Stomach (tissue), 9 donors: Measurements from ENCODE around the gene PBXIP1. TPM values are rescaled to one million over a fixed set of nuclear protein-coding genes. Genes with fewer than 3 reads are reported as not detected.

Experiments
- DNase-seq, 2 donors: peaks; one replicate each; pipeline versions ENCODE4 v3.0.0 to v3.0.0-alpha.2; 2013 to 2019
- H3K27ac ChIP-seq, 5 donors: fragments of 200-600 bp in 4 of 5; sonication (generic) in 4 of 5; one replicate each; pipeline ENCODE4 v1.5.1; 2013 to 2019; ENCODE audit warnings: mild to moderate bottlenecking in 1 of 5, moderate library complexity in 1 of 5
- H3K27me3 ChIP-seq, 3 donors: fragments of 200-600 bp; sonication (generic); one replicate each; pipeline ENCODE4 v1.5.1; 2017 to 2019; ENCODE audit warnings: mixed run types in 1 of 3
- H3K36me3 ChIP-seq, 4 donors: fragments of 200-600 bp; sonication (generic); 1 replicate in 3 of 4; 2 replicates in 1 of 4; pipeline ENCODE4 v1.5.1; 2016 to 2019
- H3K4me1 ChIP-seq, 4 donors: fragments of 200-600 bp; sonication (generic); one replicate each; pipeline ENCODE4 v1.5.1; 2016 to 2019
- H3K4me3 ChIP-seq, 4 donors: fragments of 200-600 bp; sonication (generic) in 3 of 4; one replicate each; pipeline ENCODE4 v1.5.1; 2016 to 2019; ENCODE audit warnings: mild to moderate bottlenecking in 1 of 4
- H3K9me3 ChIP-seq, 4 donors: fragments of 200-600 bp; sonication (generic); one replicate each; pipeline ENCODE4 v1.5.1; 2016 to 2019
- CTCF ChIP-seq, 7 experiments: fragments of 450-650 bp in 4 of 7; fragments of 200-600 bp in 3 of 7; sonication (generic) in 3 of 7; IDR thresholded peaks; one replicate each; pipeline ENCODE4 v1.5.1; 2016 to 2019; ENCODE audit warnings: antibody characterized with exemption in 7 of 7, control low read depth in 2 of 7, mild to moderate bottlenecking in 1 of 7
- EP300 ChIP-seq: sonication (generic); formaldehyde crosslinking; IDR thresholded peaks from one replicate; pipeline ENCODE4 v1.6.1; 2017; ENCODE audit warnings: antibody characterized with exemption
- POLR2A ChIP-seq, 4 donors: fragments of 450-650 bp; IDR thresholded peaks; one replicate each; pipeline ENCODE4 v1.6.1; 2016; ENCODE audit warnings: antibody characterized with exemption in 4 of 4, control low read depth in 2 of 4, mild to moderate bottlenecking in 1 of 4, moderate library complexity in 1 of 4
- POLR2AphosphoS5 ChIP-seq, 3 donors: sonication (generic); formaldehyde crosslinking; IDR thresholded peaks; one replicate each; pipeline ENCODE4 v1.6.1; 2016; ENCODE audit warnings: antibody characterized with exemption in 3 of 3
- WGBS, 5 donors: extraction: QIAGEN DNeasy Blood & Tissue Kit in 3 of 5; methylation state at CpG; one replicate each; pipeline versions ENCODE4 v1.1.5 to v1.1.7; 2013 to 2018; 5-methylcytosine and 5-hydroxymethylcytosine counted together
- intact Hi-C: fragments of 100-400 bp; cut with DNase I; formaldehyde crosslinking; loops from one replicate; pipeline ENCODE4 v1.15.1; 2023; ENCODE audit warnings: low total_unique reads
- polyA plus RNA-seq, 3 donors: library from polyadenylated mRNA; stranded (reverse); fragments of 200-250 nt; gene quantifications; one replicate each; pipeline ENCODE4 v1.2.3, GENCODE V29; 2013
- total RNA-seq, 5 donors: library from RNA; depleted of rRNA; stranded (reverse); fragments of >200 nt; gene quantifications; one replicate each; pipeline versions ENCODE4 v1.1.0 to v1.2.3, GENCODE V29; 2014 to 2016
- donor health status: healthy with polysubstance abuse.
- donor health status: Bipolar disorder and iron deficiency.
- donor health status: healthy.

PBXIP1 gene
- total and polyA plus RNA-seq, 8 donors, result 19.7 to 123 (median 71.7) TPM

DNA sequence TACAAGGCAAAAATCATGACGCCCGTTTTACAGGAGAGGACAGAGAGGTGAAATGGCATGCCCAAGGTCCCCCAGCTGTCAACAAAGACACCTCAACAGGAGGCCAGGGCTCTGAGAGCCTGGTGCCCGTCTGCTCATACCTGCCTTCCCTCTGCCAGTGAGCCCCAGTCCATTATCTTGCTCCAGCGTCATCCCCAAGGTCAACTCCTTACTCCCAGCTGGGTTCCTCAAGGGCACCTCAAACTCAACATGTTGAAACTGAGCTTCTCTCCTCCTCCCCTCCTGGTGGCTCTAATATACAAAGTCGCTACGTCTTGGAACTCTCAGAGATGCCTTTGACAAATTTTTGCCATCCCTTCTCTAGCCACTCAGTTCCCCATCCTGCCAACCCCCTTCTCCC is 3.2 kb downstream of the PBXIP1 start:
- Histone ChIP-seq H3K36me3 (peaks cover 21 to 39% (median 38%) of the 10 kb centered on the region in 4 donors), H3K4me3 (no peak overlapping the region), H3K9me3 (no peaks in the 10 kb centered on the region), H3K27me3 (no peaks in the 10 kb centered on the region), H3K4me1 (peaks cover 54 to 69% (median 63%) of the 10 kb centered on the region in 4 donors), H3K27ac (peak overlapping the region in 2 of 5 donors; percentile 60 to 64)
- intact Hi-C loops, result no loop called here
- DNase-seq, result peak in 1 of 2 donors; percentile 57
- TF ChIP-seq POLR2A (IDR thresholded peaks at IDR 0.05), result no peak
- no peak for TF ChIP-seq CTCF (IDR thresholded peaks at IDR 0.05)
- TF ChIP-seq POLR2AphosphoS5 (IDR thresholded peaks at IDR 0.05), result peak in 1 of 3 donors; percentile 15
- 72 to 86% (median 76%) methylated on average over 6 of the region's 6 CpGs for WGBS, 5 donors

- peak overlapping the region in 2 of 5 donors; percentile 60 to 64 for H3K27ac ChIP-seq
- no peaks in the 10 kb centered on the region for H3K9me3 ChIP-seq
- H3K4me3 ChIP-seq, result no peak overlapping the region
Measured at GRCh38 chr1:154951901-154952657, 3.8 kb downstream of the PBXIP1 start.

GRCh38 chr1:154948079-154948478 is 7.8 kb downstream of the PBXIP1 start:
- Histone ChIP-seq H3K9me3 (no peaks in the 10 kb centered on the region), H3K27me3 (no peaks in the 10 kb centered on the region), H3K36me3 (peaks cover 33 to 71% (median 67%) of the 10 kb centered on the region in 4 donors), H3K4me3 (no peak overlapping the region), H3K4me1 (peaks cover 30 to 52% (median 42%) of the 10 kb centered on the region in 4 donors), H3K27ac (no peak overlapping the region)
- TF ChIP-seq POLR2A (IDR thresholded peaks at IDR 0.05), result no peak
- no peak for TF ChIP-seq EP300
- TF ChIP-seq POLR2AphosphoS5 (IDR thresholded peaks at IDR 0.05), result no peak
- no peak for TF ChIP-seq CTCF (IDR thresholded peaks at IDR 0.05)
- no peak for DNase-seq
- WGBS, 5 donors, result 93 to 98% (median 94%) methylated on average over 9 to 11 of the region's 11 CpGs
- intact Hi-C loops, result no loop called here

More at GRCh38 chr1:154951901-154952657, 3.8 kb downstream of the PBXIP1 start:
- peaks cover 25 to 44% (median 44%) of the 10 kb centered on the region in 4 donors for H3K36me3 ChIP-seq
- no peak for DNase-seq
- 63 to 81% (median 71%) methylated on average over 11 to 15 of the region's 15 CpGs for WGBS, 5 donors
- peaks cover 48 to 63% (median 58%) of the 10 kb centered on the region in 4 donors for H3K4me1 ChIP-seq
- TF ChIP-seq POLR2A (IDR thresholded peaks at IDR 0.05) (no peak), EP300 (no peak), POLR2AphosphoS5 (IDR thresholded peaks at IDR 0.05) (no peak), CTCF (IDR thresholded peaks at IDR 0.05) (no peak)
- intact Hi-C loops, result no loop called here
- H3K27me3 ChIP-seq, result no peaks in the 10 kb centered on the region

- Histone ChIP-seq H3K4me1 (peaks cover 31 to 52% (median 42%) of the 10 kb centered on the region in 4 donors), H3K27me3 (no peaks in the 10 kb centered on the region), H3K27ac (no peak overlapping the region), H3K36me3 (peaks cover 33 to 64% (median 60%) of the 10 kb centered on the region in 4 donors), H3K4me3 (no peak overlapping the region), H3K9me3 (no peaks in the 10 kb centered on the region)
- TF ChIP-seq EP300, result no peak
- no peak for TF ChIP-seq POLR2A (IDR thresholded peaks at IDR 0.05)
- TF ChIP-seq POLR2AphosphoS5 (IDR thresholded peaks at IDR 0.05), result no peak
- TF ChIP-seq CTCF (IDR thresholded peaks at IDR 0.05), result no peak
- WGBS, 5 donors, result 81 to 89% (median 85%) methylated on average over 16 to 17 of the region's 17 CpGs
- intact Hi-C loops, result no loop called here
- DNase-seq, result no peak
Measured at GRCh38 chr1:154945962-154946850, 9.7 kb downstream of the PBXIP1 start.
